K562 (cell line): Measurements from ENCODE around the gene DNAJC30. TPM values are rescaled to one million over a fixed set of nuclear protein-coding genes. Genes with fewer than 3 reads are reported as not detected.
A peak's percentile ranks its signal among the peaks of the same experiment; 100 is the strongest.

Experiments used
- BMI1 ChIP-seq: fragments of 150-350 bp; IDR thresholded peaks from 2 replicates; pipeline ENCODE4 v1.6.1; 2014; ENCODE audit warnings: low read length
- CEBPG ChIP-seq, 3 experiments: fragments of 200-800 bp in 1 of 3; sonication (Bioruptor generic) in 1 of 3; sonication (generic) in 1 of 3; formaldehyde crosslinking in 1 of 3; IDR thresholded peaks in 2 of 3; conservative IDR thresholded peaks in 1 of 3; 2 replicates each; pipeline versions ENCODE4 v1.6.1 to v1.8.0; 2016 to 2022; ENCODE audit warnings: missing compliant biosample characterization in 2 of 3, missing genetic modification characterization in 2 of 3, mild to moderate bottlenecking in 1 of 3, missing genetic modification reagents in 1 of 3
- EP400 ChIP-seq: fragments of 450-650 bp; IDR thresholded peaks from 2 replicates; pipeline ENCODE4 v1.6.1; 2017; ENCODE audit warnings: antibody characterized with exemption, mild to moderate bottlenecking, moderate library complexity
- ERF ChIP-seq: fragments of 450-650 bp; formaldehyde crosslinking; IDR thresholded peaks from 2 replicates; pipeline ENCODE4 v1.4.0; 2020; ENCODE audit warnings: mild to moderate bottlenecking, mixed read lengths
- ETS2 ChIP-seq: IDR thresholded peaks from 2 replicates; pipeline ENCODE4 v1.6.1; 2016; ENCODE audit warnings: borderline replicate concordance, missing genetic modification characterization, mild to moderate bottlenecking, moderate library complexity, missing compliant biosample characterization; ENCODE audit not compliant: poor library complexity, severe bottlenecking
- HINFP ChIP-seq: fragments of 450-650 bp; conservative IDR thresholded peaks from 2 replicates; pipeline ENCODE4 v1.6.1; 2016; ENCODE audit warnings: missing genetic modification characterization, low read depth, mild to moderate bottlenecking, control low read depth, missing compliant biosample characterization
- ILK ChIP-seq: fragments of 450-650 bp; IDR thresholded peaks from 2 replicates; pipeline ENCODE4 v1.6.1; 2016; ENCODE audit warnings: missing genetic modification characterization, low read depth, mild to moderate bottlenecking, missing compliant biosample characterization, moderate library complexity, borderline replicate concordance
- KDM4B ChIP-seq, 2 experiments: fragments of 450-650 bp in 1 of 2; sonication (generic) in 1 of 2; IDR thresholded peaks; 2 replicates each; pipeline ENCODE4 v1.6.1; 2016 to 2017; ENCODE audit warnings: borderline replicate concordance in 2 of 2, antibody characterized with exemption in 1 of 2, low read depth in 1 of 2, mild to moderate bottlenecking in 1 of 2
- MXI1 ChIP-seq: IDR thresholded peaks from 2 replicates; pipeline ENCODE4 v1.6.1; 2011; ENCODE audit warnings: low read depth, mild to moderate bottlenecking, improper control_type of control experiment, low read length
- NFATC3 ChIP-seq: fragments of 450-650 bp; IDR thresholded peaks from 2 replicates; pipeline ENCODE4 v1.6.1; 2017; ENCODE audit warnings: mild to moderate bottlenecking
- PHB ChIP-seq: fragments of 250-450 bp; sonication (Bioruptor Pico); IDR thresholded peaks from 2 replicates; pipeline ENCODE4 v1.5.0; 2021
- RNF219 ChIP-seq: fragments of 250-450 bp; sonication (Bioruptor Pico); IDR thresholded peaks from 2 replicates; pipeline ENCODE4 v1.5.0; 2022; ENCODE audit warnings: mild to moderate bottlenecking
- SREBF1 ChIP-seq: fragments of 150-350 bp; IDR thresholded peaks from 2 replicates; pipeline ENCODE4 v1.6.1; 2014; ENCODE audit warnings: antibody characterized with exemption, low read depth, low read length, borderline replicate concordance
- STAT6 ChIP-seq: sonication (generic); formaldehyde crosslinking; IDR thresholded peaks from 2 replicates; pipeline ENCODE4 v1.8.1; 2023; ENCODE audit warnings: mild to moderate bottlenecking, missing genetic modification reagents
- TCF7L2 ChIP-seq: fragments of 150-350 bp; IDR thresholded peaks from 2 replicates; pipeline ENCODE4 v1.6.1; 2016; ENCODE audit warnings: low read depth, mild to moderate bottlenecking, low read length, moderate library complexity
- TRIM28 ChIP-seq: fragments of 450-650 bp; IDR thresholded peaks from 2 replicates; pipeline ENCODE4 v1.6.1; 2017
- USF2 ChIP-seq: sonication (generic); formaldehyde crosslinking; IDR thresholded peaks from 2 replicates; pipeline ENCODE4 v1.5.0; 2020; ENCODE audit warnings: missing genetic modification reagents
- ZNF347 ChIP-seq: fragments of 450-650 bp; formaldehyde crosslinking; IDR thresholded peaks from 2 replicates; pipeline ENCODE4 v1.4.0; 2020; ENCODE audit warnings: low read depth, mild to moderate bottlenecking, moderate library complexity
- ZNF551 ChIP-seq: fragments of 250-450 bp; sonication (Bioruptor Pico); IDR thresholded peaks from 2 replicates; pipeline ENCODE4 v1.5.0; 2021; ENCODE audit warnings: mild to moderate bottlenecking, moderate library complexity
- ZNF57 ChIP-seq: fragments of 450-650 bp; formaldehyde crosslinking; IDR thresholded peaks from 2 replicates; pipeline ENCODE4 v1.4.0; 2020; ENCODE audit warnings: mild to moderate bottlenecking, moderate library complexity
- ZNF695 ChIP-seq: fragments of 450-650 bp; formaldehyde crosslinking; IDR thresholded peaks from 2 replicates; pipeline ENCODE4 v1.4.0; 2020; ENCODE audit warnings: mild to moderate bottlenecking, moderate library complexity
- polyA plus RNA-seq, 8 experiments: library from polyadenylated mRNA; depleted of rRNA in 4 of 8; stranded (reverse) in 5 of 8; unstranded in 3 of 8; fragments of >200 nt; fragmentation: Nextera tagmentation in 2 of 8; fragmentation: Illumina TruSeq in 1 of 8; extraction: Ambion mirVana in 2 of 8; extraction: Trizol in 1 of 8; gene quantifications; 2 replicates each; pipeline versions ENCODE4 v1.2.1 to v1.2.3, GENCODE V29; 2011 to 2014; ENCODE audit warnings: inconsistent platforms in 1 of 8, missing spikeins in 1 of 8
- total RNA-seq, 7 experiments: library from RNA; depleted of rRNA in 6 of 7; stranded (reverse); fragments of >200 nt in 6 of 7; fragmentation: Illumina TruSeq in 2 of 7; extraction: Trizol in 2 of 7; gene quantifications; 2 replicates each; pipeline versions ENCODE4 v1.2.1 to v1.2.3, GENCODE V29; 2011 to 2021; ENCODE audit warnings: low replicate concordance in 1 of 7

The DNAJC30 gene
- total and polyA plus RNA-seq, 9 of the 15 experiments (the other 6 are each of a cell fraction or from before 2014, with no cell fraction given) = 1.1 to 11.3 (median 4.6) TPM

DNA sequence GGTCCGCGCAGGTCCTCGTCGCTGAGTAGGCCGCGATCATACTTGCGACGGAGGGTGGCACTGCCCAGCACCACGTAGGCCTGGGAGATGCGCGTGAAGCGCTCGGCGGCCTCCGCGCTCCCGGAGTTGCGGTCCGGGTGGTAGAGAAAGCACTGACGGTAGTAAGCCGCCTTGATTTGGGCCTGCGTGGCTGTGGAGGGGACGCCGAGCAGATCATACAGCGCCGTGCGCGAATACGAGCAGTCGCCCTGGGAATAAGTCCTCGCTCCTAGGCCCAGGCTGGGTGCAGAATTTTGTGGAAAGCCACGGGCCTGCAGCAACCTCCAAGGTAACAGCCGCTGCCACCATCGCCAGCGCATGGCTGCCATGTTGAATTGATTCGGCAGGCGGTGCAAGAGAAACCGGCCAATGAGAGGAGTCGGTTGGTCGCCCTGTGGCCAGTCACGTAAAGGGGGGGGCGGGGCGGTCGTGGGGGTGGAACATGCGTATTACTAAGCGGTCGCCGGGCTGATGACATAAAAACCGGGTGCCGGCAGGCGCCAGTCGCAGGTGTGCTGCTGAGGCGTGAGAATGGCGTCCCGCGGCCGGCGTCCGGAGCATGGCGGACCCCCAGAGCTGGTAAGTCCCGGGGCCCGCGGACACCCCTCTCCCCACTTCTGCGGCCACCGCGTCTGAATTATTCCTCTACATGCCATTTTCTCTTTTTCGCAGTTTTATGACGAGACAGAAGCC lies at the start of gene DNAJC30, which contains the start of gene BUD23 (continued):
- no peak for TF ChIP-seq STAT6 (CRISPR knock-in tag)
- TF ChIP-seq BMI1 = no peak
- no peak for TF ChIP-seq ZNF347 (CRISPR knock-in tag)
- TF ChIP-seq ZNF695 = no peak
- TF ChIP-seq ETS2 (tag) = no peak
- no peak for TF ChIP-seq TRIM28
- no peak for TF ChIP-seq ILK (tag)
- no peak for TF ChIP-seq SREBF1
- no peak for TF ChIP-seq NFATC3
- TF ChIP-seq KDM4B (IDR thresholded peaks at IDR 0.05; ENCODE audit: borderline replicate concordance in 2 of 2, low read depth in 1 of 2) = peak in 1 of 2 experiments; percentile 72; a peak in 1 of 4 replicates
- TF ChIP-seq TCF7L2 = no peak
- TF ChIP-seq USF2 (CRISPR knock-in tag) = no peak
- TF ChIP-seq CEBPG (CRISPR knock-in tag; IDR thresholded peaks at IDR 0.05) = no peak
- no peak for TF ChIP-seq CEBPG (tag; conservative IDR thresholded peaks at IDR 0.05 in 1 of 2, IDR thresholded peaks at IDR 0.05 in 1 of 2)
- peak; percentile 13; the same call in 1 of the 2 replicates for TF ChIP-seq ERF
- TF ChIP-seq MXI1 = peak; percentile 94
- no peak for TF ChIP-seq RNF219 (CRISPR knock-in tag)
- TF ChIP-seq HINFP (tag) = no peak
- TF ChIP-seq ZNF551 (CRISPR knock-in tag) = no peak
- peak; percentile 97 for TF ChIP-seq EP400
- no peak for TF ChIP-seq ZNF57
- TF ChIP-seq PHB (CRISPR knock-in tag) = 0 out of 2 replicates have a peak, but pooled peaks have one; percentile 57
